ENCODE measurements around the gene NEK8. TPM values are rescaled to one million over a fixed set of nuclear protein-coding genes. Genes with fewer than 3 reads are reported as not detected.

The NEK8 gene
- total and polyA plus RNA-seq, 9 of the 15 experiments (the other 6 are each of a cell fraction or from before 2014, with no cell fraction given): 0.98 to 16.6 (median 4.6) TPM

- TF ChIP-seq RERE (CRISPR knock-in tag; IDR thresholded peaks at IDR 0.05; ENCODE audit: borderline replicate concordance) (no peak), POLR2H (tag; IDR thresholded peaks at IDR 0.05; ENCODE audit: low read depth) (0 out of 2 replicates have a peak, but pooled peaks have one; percentile 46), ZNF57 (CRISPR knock-in tag; IDR thresholded peaks at IDR 0.05) (no peak), PHTF2 (CRISPR knock-in tag; IDR thresholded peaks at IDR 0.05) (no peak), TCF7L2 (IDR thresholded peaks at IDR 0.05; ENCODE audit: low read depth, low read length) (no peak), JUND (IDR thresholded peaks at IDR 0.05; ENCODE audit: borderline replicate concordance, low read depth, low read length) (peak; percentile 79), JUND (tag; IDR thresholded peaks at IDR 0.05; ENCODE audit: borderline replicate concordance, low read depth, low read length) (peak; percentile 13; the same call in 1 of the 3 replicates), GTF2B (IDR thresholded peaks at IDR 0.05; ENCODE audit: extremely low read depth, insufficient read length) (no peak), MCM5 (IDR thresholded peaks at IDR 0.05; ENCODE audit: low read depth) (no peak), POLR2AphosphoS2 (IDR thresholded peaks at IDR 0.05; ENCODE audit: low read length) (peak; percentile 89), NR2C2 (CRISPR knock-in tag; IDR thresholded peaks at IDR 0.05) (no peak), NR2C2 (tag; IDR thresholded peaks at IDR 0.05) (no peak), GTF2A2 (tag; IDR thresholded peaks at IDR 0.05) (no peak), HDAC8 (tag; IDR thresholded peaks at IDR 0.05) (no peak), ATF7 (IDR thresholded peaks at IDR 0.05) (0 out of 2 replicates have a peak, but pooled peaks have one; percentile 77), ZNF217 (CRISPR knock-in tag; IDR thresholded peaks at IDR 0.05) (no peak)
- TF ChIP-seq, protein P1, sequence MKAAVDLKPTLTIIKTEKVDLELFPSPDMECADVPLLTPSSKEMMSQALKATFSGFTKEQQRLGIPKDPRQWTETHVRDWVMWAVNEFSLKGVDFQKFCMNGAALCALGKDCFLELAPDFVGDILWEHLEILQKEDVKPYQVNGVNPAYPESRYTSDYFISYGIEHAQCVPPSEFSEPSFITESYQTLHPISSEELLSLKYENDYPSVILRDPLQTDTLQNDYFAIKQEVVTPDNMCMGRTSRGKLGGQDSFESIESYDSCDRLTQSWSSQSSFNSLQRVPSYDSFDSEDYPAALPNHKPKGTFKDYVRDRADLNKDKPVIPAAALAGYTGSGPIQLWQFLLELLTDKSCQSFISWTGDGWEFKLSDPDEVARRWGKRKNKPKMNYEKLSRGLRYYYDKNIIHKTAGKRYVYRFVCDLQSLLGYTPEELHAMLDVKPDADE (conservative IDR thresholded peaks at IDR 0.05; ENCODE audit: control insufficient read depth, low read depth, low read length): peak; percentile 20; the same call in 1 of the 2 replicates
Observed at GRCh38 chr17:28750178-28751047, 21.8 kb downstream of the NEK8 start (continued).

Data from K562 (cell line).